Erythroblast (primary cell): ENCODE measurements around the gene ADARB2.

ENCODE experiments used
- DNase-seq, 2 experiments: peaks; one replicate each; lab custom pipeline; 2025; lab: John Stamatoyannopoulos, UW
- GATA1 ChIP-seq: IDR thresholded peaks from 2 replicates; pipeline ENCODE4 v1.6.1; 2011; ENCODE audit warnings: low read depth, mild to moderate bottlenecking, control low read depth, low read length, moderate library complexity
- POLR2A ChIP-seq: IDR thresholded peaks from 2 replicates; pipeline ENCODE4 v1.6.1; 2011; ENCODE audit warnings: mild to moderate bottlenecking, low read length

The ADARB2 gene

GRCh38 chr10:1182280-1183032, 554.9 kb downstream of the ADARB2 start:
- DNase-seq, result no peak
- TF ChIP-seq GATA1, result no peak
- TF ChIP-seq POLR2A, result no peak

GRCh38 chr10:1180836-1181235, 556.5 kb downstream of the ADARB2 start:
- TF ChIP-seq GATA1 (no peak), POLR2A (no peak)
- no peak for DNase-seq

- no peak for DNase-seq
- TF ChIP-seq GATA1 (no peak), POLR2A (no peak)
Measured at GRCh38 chr10:1180071-1180730, 557.1 kb downstream of the ADARB2 start.

DNA sequence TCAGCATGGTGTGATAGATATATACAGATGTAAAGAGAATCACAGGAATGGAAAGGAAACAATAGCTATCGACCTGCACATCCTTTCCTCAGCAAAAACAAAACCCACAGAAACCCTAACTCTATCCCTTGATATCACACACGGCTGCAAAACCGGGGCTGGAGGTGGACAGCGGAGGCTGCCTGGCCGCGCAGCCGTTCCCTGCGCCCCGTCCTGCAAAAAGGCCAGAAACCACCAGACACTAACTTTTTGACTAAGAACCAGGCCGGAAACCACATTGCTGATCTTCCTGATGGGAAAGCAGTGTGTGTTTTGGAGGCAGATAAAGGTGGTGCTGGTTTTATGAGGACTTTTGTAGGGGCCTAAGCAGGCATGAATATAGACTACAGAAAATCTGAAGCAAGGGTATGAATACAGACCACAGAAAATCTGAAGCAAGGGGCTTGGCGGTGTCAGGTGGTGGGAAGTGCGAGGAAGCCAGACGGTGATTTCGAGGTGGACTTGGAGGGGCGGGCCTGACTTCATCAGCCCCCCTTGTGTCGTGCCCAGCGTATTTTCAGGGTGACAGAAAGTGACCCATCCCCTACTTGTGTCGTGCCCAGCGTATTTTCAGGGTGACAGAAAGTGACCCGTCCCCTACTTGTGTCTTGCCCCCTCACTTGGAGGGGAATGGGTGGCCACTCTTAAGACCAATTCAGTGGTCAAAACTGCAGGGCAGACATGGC, 557.8 kb downstream of the ADARB2 start:
- no peak for DNase-seq
- TF ChIP-seq GATA1 (no peak), POLR2A (no peak)

DNA sequence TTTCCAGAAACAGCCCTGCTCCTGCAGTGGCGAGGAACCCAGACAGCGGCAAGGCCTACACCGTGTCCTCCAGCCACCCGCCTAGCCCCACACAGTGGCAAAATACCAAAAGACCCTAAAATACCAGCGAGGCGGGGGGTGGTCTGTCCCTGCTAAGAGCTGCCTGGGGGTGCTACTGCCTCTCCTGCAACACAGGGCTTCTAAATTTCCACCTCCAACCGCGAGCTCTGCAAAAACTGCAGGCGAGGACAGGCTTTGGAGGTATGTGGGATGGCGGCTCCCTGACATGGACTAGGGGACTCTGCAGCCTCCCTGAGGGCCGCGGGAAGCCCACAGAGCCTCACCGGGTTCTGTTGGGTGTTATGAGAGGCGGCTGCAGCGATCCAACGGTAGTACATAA, 558.8 kb downstream of the ADARB2 start:
- TF ChIP-seq GATA1 (no peak), POLR2A (no peak)
- no peak for DNase-seq

- DNase-seq, result no peak
- TF ChIP-seq GATA1 (no peak), POLR2A (no peak)
Measured at GRCh38 chr10:1177936-1178335, 559.4 kb downstream of the ADARB2 start.

GRCh38 chr10:1175956-1176565, 561.3 kb downstream of the ADARB2 start:
- DNase-seq, result no peak
- no peak for TF ChIP-seq POLR2A
- no peak for TF ChIP-seq GATA1

DNA sequence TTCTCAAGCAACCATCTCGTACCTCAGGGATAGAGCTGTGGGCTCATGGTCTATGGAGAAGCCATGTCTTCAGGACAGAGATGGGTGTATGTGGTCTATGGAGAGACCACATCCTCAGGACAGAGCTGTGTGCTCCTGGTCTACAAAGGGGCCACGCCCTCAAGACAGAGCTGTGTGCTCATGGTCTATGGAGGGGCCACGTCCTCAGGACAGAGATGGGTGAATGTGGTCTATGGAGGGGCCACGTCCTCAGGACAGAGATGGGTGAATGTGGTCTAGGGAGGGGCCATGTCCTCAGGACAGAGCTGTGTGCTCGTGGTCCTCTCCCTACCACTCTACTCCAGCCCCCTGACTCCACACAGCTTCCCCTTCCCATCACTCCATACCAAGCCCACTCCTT, 563.3 kb downstream of the ADARB2 start:
- TF ChIP-seq POLR2A, result no peak
- no peak for TF ChIP-seq GATA1

GRCh38 chr10:1173091-1173490, 564.2 kb downstream of the ADARB2 start:
- DNase-seq, result no peak
- TF ChIP-seq GATA1, result no peak
- no peak for TF ChIP-seq POLR2A

More for the DNA sequence above, 563.3 kb downstream of the ADARB2 start:
- no peak for DNase-seq

DNA sequence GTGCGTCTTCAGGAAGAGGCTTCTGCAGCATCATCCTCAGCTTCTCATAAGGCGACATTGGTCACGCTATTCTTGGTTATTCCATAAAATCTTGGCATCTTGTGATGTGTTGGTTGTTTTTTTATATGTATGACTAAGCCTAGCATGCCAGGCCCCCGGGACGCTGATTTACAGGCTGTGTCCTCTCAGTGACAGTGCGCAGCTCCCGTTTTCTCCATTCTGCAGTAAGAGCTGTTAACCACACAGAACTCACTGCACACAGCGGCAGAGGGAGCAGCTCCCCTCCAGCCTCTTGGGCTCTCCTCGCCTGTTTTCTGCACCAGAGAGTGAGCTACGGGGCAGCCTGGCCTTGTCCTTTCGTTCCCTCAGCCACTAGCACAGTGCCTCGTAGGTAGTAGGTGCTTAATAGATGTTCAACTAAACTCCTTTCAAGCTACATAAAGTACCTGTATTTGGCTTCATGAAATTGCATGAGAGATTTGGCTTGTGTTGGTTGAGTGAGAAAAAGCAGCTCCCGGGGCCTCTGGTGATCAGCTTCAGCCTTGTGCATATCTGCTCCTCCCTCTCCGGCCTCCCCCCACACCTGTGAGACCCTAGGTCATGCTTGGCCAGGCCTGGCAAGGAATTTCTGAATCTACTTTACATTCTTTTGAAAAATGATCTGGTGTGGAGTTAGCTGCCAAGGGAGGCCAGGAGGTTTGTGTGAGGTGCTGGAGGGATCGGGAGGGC, 564.9 kb downstream of the ADARB2 start:
- TF ChIP-seq GATA1 (no peak), POLR2A (no peak)
- DNase-seq, result no peak

DNA sequence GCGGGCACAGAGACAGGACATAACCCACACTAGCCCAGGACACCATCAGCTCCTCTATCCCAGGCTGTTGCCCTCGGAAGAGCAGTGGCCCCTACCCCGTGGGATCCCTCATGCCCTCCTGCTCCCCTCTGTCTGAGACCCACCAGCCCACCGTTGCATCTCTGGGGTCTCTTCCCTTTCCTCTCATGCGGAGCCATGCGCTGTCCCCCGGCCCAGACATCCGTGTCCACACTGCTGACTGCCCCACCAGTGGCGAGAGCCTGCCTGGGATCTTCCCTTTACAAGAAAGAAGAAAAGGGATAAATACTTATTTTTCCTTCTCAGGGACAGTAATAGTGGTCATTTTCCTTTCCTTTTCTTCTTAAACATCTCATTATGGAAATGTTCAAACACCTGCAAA, 565.7 kb downstream of the ADARB2 start:
- no peak for DNase-seq
- TF ChIP-seq POLR2A, result no peak
- no peak for TF ChIP-seq GATA1

DNA sequence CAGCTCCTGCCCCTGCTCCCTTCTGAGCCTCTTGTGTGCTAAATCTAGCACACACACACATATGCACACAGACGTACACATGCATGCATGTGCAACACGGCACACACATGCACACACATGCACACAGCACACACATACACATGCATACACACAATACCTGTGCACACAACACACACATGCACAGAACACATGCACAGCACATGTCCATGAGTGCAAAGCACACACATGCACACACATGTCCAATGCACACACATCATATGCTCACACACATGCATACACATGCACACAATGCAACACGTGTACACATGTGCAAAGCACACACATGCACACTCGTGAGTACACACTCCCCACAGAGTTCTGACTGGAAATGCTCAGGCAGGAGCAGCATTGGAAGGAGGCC, 566.1 kb downstream of the ADARB2 start:
- no peak for DNase-seq
- TF ChIP-seq GATA1 (no peak), POLR2A (no peak)

GRCh38 chr10:1170867-1171180, 566.5 kb downstream of the ADARB2 start:
- TF ChIP-seq GATA1 (no peak), POLR2A (no peak)
- DNase-seq, result no peak
